Hematopoietic multipotent progenitor cell treated with erythropoietin and hydrocortisone succinate and interleukin-3 and kit ligand, for 15 days (in vitro differentiated cells): ENCODE data around the gene NDUFC2.
"Not testable (repeated sequence)": the region's sequence is repeated elsewhere in the genome, so short reads cannot be mapped to it uniquely, and the experiment has no call there.

ENCODE experiments used
- DNase-seq: peaks from one replicate; pipeline ENCODE4 v3.0.0-alpha.2; 2015; ENCODE audit warnings: low spot score

The NDUFC2 gene

DNA sequence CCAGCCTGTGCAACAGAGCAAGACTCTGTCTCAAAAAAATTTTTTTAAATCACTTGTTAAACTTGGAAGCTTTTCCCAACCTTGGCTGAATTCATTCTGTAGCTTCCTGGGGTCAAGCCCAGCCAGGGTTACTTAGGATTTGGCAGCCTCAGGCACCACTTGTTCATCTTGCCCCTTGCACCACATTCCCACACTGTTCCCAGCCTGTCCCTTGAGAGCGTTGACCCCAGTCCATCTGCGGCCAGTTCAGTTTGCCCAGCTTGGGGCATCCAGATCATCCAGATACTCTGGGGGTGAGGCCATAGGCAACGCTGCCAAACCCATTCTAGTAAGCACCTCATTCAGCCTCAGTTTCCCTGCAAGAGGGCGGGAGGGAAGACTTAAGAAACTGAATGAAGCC, 24.7 kb downstream of the NDUFC2 start:
- no peak for DNase-seq

DNA sequence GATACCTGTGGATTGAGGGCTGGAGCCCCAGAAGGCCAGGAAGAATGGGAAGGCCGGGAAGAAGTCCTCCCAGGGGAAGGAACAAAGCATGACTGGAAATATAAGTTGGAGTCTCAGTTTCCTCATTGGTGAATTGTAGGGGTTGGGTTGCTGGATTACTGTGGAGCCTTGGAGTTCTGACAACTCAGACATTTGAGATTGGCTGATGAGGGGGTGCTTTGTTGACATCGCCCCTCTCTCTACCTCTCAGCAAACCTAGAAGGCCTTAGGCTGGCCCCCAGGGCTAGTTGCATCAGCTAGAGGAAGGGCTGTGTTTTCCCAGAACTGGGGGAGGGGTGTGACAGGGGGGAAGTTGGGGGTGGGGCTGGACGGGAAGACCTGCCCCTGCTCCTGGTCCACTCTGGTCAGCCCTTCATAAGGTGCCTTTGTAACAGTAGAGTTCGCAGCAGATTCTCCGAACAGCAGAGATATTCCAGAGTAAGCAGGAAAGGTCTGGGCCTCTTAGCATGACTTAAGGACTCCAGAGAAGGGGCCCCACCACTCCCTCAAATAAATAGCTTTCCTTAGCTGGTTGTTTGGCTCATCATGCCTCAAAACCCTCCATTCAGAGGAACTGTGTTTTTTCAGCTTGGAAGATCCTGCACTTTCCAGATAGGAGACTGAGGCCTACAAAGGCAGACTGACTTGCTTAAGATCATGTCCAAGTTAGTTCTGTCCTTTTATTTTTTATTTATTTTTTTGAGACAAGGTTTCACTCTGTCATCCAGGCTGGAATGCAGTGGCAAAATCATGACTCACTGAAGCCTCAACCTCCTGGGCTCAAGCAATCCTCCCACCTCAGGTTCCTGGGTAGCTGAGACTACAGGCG, 28.5 kb downstream of the NDUFC2 start:
- no peak for DNase-seq

DNA sequence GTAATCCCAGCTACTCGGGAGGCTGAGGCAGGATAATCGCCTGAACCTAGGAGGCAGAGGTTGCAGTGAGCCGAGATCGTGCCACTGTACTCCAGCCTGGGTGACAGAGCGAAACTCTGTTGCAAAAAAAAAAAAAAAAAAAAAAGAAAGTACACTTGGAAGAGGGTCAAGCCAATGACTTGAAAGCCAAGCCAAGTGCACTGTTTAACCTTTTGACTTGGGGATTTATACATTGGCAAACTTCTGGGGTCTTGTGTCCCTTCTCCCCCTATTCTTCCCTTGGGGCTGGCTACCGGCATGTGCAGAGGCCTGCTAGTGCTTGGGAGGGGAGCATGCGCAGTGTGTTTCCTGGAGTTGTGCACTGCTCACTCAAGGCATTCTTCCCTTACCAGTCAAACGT, 30.3 kb downstream of the NDUFC2 start:
- no peak for DNase-seq

DNA sequence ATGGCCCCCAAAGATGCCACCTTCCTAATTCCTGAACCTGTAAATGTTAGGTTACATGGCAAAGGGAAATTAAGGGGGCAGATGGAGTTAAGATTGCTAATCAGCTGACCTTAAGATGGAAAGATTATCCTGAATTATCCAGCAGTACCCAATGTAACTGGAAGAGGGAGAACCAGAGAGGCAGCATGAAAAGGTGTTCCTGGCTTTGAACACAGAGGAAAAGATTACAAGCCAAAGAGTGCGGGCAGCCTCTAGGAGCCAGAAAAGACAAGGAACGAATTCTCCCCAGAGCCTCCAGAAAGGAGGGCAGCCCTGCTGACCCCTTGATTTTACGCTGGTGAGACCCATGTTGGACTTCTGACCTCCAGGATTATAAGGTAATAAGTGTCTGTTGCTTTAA, 31.1 kb downstream of the NDUFC2 start:
- no peak for DNase-seq

DNA sequence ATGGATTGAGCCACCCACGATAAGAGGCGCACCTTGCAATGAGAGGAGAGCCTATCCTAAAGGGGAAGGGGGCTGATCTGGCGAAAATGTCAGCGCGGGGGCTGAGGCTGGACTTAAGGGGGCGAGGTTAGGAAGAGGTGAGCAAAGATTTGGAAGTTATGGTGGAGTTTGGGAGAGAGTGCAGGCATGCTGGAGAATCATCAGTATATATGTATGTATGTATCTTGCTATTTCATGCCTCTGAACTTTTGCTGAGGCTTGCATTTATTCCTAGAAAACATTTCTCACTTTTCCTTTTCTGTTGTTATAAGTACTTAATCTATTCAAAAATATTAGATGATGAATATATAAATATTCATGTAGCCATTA, 33.2 kb downstream of the NDUFC2 start:
- DNase-seq = no peak

DNA sequence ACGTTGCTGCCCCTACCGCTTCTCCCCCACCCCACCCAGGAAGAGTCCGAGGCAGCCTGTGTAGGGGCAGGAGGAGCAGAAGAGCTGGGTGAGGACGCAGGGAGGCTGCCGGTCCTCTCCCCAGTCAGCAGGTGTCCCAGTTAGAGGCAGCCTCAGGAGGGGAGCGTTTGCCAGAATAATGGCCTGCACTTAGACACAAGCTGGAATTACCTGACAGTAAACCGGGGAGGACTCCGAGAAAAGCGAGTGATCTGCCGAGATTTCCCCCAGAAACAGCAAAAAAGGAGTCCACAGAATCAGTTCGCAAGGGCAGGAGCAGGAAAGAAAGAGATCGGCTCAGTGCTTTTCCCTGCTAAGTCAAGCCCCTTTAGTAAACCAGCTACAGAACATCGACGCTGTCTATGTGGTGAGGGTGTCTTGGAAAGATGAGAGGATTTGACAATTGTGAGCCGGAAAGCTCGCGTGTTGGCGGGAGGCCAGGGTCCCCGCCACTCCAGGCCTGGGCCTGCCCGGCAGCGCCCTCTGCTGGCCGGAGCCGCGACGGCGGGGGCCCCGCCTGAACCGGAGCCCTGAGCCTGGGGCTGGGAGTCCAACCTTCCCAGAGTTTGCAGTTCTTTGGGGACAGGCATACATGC, 33.7 kb downstream of the NDUFC2 start:
- DNase-seq = peak; percentile 72

DNA sequence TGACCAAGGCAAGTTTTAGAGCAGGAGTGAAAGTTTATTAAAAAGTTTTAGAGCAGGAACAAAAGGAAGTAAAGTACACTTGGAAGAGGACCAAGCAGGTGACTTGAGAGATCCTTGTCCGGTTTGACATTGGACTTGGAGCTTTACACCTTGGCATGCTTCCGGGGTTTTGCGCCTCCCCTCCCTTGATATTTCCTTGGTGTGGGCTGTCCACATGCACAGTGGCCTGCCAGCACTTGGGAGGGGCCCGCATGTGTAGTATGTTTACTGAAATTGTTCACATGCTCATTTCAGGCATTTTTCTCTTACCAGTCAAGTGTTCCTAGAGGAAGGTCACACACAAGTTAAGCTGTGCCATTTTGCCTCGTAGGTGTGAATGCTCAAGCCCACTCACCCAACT, 35.0 kb downstream of the NDUFC2 start:
- no peak for DNase-seq

DNA sequence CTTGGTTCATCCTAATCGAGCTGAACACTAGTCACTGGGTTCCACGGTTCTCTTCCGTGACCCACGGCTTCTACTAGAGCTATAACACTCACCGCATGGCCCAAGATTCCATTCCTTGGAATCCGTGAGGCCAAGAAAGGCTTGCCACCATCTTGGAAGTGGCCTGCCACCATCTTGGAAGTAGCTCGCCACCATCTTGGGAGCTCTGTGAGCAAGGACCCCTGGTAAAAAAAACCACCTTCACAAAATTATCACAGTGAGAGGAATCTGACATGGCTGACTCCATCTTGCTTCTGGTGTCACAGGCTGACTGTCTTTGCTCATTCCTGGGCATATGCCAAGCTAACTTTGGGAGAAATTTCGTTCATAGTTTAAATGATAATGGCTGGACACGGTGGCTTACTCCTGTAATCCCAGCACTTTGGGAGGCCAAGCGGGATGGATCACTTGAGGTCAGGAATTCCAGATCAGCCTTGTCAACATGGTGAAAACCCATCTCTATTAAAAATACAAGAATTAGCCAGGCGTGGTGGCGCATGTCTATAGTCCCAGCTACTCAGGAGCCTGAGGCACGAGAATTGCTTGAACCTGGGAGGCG, 37.7 kb downstream of the NDUFC2 start:
- no peak for DNase-seq

DNA sequence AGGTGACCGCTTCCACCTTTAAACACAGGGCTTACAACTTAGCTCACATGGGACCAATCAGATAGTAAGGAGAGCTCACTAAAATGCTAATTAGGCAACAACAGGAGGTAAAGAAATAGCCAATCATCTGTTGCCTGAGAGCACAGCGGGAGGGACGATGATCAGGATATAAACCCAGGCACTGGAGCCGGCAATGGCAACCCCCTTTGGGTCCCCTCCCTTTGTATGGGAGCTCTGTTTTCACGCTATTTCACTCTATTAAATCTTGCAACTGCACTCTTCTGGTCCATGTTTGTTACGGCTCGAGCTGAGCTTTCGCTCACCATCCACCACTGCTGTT, 38.3 kb downstream of the NDUFC2 start:
- DNase-seq = not testable (repeated sequence)

DNA sequence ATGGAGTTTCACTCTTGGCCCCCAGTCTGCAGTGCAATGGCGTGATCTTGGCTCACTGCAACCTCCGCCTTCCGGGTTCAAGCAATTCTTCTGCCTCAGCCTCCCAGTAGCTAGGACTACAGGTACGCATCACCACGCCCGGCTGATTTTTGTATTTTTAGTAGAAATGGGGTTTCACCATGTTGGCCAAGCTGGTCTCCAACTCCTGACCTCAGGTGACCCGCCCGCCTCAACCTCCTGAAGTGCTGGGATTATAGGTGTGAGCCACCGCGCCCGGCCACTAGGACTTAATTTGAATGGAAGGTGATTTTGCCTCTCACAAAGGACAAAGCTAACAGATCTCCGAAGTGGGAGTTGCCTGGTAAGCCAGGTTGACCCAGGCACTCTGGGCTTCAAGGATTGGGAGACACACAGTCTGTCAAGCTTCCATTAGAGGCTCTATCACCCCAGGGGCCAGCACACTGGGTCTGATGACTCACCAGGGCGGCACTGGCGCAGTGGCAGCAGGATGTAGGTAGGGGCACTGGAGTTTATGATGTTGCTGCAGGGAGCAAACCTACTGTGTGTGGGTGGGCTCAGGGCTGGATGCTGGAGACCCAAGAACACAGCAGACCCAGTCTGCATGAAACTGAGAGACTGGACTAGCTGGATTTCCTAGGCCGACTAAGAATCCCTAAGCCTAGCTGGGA, 38.8 kb downstream of the NDUFC2 start:
- no peak for DNase-seq

DNA sequence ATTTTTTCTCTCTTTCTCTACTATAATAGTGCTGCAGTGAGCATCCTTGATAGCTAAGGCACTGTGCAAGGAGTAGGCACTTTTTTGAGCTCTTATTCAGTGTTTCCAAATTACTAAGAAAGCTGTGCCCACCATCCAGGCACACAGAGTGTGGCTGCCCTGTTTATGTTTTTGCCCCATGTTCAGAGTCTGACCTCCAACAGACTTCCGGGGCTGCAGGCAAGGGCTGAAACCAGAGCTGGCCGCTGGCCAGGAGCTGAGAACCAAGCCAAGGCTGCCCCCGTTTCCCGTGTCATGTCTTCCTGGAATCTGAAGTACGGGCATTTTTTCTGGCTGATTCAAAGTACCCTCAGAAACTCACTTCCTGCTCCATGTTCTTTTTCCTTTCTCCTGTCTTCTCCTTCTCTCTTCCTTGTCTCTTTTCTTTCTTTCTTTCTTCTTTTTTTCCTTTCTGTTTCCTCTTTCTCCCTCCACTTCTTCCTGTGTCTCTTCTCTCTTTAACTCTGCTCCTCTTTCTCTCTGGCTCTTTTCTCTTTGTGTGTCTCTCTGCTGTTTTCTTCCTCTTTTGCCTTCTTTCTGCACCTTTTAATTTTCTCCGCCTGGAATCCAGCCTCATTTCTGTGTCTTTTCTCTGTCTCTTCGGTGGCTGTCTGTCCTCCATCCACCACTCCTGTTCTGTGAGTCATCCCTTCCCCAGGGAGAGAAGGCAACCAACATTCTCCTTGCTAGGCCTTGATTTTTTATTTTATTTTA, 39.6 kb downstream of the NDUFC2 start:
- peak; percentile 36 for DNase-seq

DNA sequence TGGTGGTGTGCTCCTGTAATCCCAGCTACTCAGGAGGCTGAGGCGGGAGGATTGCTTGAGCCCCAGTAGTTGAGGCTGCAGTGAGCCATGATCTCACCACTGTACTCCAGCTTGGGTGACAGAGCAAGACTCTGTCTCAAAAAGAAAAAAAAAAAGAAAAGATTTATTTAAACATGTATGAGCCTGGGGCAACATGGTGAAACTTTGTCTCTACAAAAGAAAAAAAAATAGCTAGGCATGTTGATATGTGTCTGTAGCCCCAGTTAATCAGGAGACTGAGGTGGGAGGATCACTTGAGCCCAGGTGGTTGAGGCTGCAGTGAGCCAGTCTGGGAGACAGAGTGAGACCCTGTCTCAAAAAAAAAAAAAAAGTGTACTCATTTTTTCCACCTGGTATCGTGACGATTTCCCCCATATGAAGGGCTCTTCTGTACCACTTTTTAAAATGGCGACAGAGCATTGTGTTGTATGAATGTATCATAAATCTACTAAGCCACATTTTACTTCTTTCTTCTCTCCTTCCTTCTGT, 40.2 kb downstream of the NDUFC2 start:
- DNase-seq = no peak

DNA sequence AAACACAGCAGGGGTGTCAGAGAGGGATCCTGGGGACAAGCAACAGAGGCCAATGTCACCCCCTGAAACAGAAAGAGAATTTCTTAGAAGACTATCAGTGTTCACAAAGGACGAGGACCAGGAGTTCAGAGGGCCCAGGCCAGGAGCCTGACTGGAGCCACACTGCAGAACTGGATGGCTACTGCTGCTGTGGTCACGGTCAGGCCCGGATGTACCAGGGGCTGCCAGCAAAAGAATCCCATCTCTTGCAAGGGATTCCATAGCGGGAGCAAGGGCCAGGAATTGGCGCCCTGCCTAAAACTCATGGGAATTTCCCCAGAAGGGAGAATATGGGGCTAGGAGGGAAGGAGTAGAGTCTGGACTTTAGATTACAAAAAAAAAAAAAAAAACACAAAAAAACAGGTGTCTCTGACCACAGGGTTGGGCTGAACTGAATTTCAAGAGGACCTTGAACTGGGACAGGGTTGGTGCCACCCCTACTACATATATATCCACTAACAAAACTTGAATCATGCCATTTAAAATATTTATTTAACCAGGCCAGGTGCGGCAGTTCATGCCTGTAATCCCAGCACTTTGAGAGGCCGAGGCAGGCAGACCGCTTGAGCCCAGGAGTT, 40.9 kb downstream of the NDUFC2 start:
- DNase-seq = no peak

DNA sequence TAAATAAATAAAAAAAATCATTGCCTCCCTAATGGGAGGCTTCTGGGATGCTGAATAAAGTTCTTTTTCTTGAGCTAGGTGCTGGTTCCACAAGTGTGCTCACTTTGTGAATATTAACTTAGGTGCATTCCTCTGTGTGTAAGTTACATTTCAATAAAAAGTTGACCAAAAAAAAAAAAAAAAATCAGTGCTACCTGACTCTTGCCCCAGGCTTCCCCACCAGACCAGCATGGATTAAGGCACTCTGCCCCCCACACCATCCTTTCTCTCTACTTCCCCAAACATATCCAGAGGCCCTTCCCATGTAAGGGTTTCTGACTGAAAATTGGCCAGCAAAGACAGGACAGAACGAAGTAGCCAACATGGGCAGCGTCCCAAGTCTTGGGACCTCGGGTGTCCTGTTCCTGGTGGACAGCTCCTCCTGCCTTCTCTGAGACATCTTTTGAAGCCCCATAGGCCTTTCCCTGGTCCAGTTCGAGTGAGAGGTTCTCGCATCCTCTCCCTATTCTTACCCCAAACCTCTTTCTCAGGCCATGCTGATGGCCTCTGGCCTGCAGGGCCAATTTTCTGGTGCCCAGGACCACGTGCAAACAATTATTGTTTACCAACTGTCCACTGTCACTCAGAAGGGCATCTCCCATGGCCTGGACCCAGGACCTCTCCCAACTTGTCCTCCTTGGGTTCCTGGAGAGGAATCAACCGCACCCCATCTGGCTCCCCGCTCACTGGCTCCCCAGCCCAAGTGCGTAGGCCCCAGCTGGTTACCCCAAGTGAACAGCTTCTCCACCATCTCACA, 41.6 kb downstream of the NDUFC2 start:
- no peak for DNase-seq

DNA sequence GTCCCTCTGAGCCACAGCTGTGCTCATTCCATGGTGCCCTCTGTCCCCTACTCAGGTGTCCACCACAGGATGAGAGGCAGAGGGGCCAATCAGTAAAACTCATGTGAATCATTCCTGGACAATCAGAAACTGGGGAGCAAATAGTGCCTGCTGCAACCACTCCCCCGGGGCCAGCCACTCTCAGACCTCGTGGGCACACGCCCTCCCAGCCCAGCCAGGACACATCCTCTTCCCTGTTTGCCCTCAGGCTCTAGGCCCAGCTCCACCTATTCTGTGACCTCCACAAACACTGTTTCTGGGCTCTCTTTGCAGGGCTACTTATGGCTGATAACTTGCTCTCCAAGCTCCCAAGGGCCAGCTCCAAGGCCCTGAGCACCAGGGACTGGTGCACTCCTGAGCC, 42.6 kb downstream of the NDUFC2 start:
- DNase-seq = no peak

DNA sequence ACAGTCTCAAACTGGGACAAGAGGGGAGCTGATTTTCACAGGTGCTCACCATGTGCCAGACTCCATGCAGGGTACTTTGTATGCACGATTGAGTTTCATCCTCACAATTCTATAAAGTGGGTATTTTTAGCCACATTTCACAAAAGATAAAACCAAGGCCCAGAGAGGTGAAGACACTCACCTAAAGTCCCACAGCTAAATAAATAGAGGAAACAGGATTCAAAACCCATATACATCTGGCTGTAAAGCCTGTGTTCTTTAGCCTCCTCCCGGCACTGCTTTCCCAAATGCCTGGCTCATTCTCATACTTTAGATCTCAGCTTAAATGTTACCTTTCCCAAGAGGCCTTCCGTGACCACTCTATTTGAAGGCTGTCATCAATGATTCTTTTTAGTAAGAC, 43.3 kb downstream of the NDUFC2 start:
- no peak for DNase-seq

DNA sequence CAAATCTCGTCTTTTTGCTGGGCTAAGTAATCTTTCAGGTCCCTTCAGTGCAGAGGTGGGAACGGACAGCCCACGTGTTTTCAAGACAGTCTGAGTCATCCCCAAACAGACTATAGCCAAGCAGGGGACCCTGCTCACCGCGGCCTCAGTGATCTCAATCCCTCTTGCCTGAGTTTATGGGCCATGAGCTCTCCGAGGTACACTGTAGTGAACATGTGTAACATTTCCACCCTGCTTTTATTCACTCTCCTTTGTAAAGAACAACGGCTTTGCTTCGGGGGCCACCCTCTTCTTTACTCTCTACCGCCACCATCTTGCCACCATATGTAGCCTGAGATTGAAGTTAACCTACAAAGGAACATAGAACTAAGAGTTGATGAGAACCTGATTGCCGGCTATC, 45.0 kb downstream of the NDUFC2 start:
- DNase-seq = no peak

DNA sequence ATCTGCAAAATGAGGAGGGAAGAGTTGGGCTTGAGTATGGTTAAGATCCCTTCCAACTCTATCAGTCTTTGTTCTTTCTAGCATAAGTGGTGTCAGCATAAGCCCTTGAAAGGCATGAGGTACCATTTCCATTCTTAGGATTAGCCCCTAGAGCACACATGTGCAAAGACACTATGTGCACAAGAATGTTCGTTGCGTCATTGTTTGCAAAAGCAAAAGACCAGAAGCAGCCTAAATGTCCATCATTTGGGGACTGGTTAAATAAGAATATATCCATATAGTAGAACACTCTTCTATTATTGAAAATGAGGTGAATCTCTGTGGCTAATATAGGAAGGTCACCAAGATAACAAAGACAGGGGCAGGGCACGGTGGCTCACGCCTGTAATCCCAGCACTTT, 46.6 kb downstream of the NDUFC2 start:
- no peak for DNase-seq

DNA sequence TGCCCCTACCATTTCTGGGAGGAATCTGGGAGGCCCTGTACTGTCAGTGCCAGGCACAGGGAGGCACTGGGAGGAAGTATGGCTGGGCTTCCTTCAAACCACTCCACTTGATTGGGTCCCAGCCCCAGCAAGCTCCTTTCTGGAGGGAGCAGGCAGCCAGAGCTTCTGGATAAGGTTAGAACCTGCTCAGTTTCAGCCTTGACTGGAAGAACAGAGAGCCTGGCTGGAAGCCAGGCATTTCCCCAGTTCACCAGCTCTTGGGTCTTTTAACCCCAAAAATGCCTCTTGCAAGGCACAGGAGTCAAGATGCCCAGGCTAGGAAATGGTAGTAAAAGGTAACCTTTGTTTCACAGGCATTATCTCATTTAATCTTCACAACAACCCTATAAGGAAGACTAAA, 47.6 kb downstream of the NDUFC2 start:
- no peak for DNase-seq

DNA sequence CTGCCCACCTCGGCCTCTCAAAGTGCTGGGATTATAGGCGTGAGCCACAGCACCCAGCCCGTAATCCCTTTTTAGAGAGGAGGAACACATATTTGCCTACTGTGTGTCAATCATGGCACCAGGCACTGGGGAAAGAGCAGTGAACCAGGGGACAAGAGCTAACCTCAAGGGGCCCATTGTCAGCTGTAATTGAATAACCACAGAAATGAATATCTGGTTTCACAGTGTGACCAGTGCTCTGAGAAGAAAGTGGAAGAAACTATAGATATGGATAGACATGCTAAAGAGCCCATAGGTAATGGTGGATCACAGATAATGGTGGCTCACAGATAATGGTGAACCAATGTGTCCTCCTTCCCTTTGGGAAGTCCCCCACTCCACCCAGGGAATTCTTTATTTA, 48.0 kb downstream of the NDUFC2 start:
- no peak for DNase-seq
